Stimulated activated effector memory CD8-positive, alpha-beta T cell treated with anti-CD3 and anti-CD28 coated beads, Interleukin-12 subunit alpha, Interleukin-12 subunit beta, amount 100 ng/mL, for 72 hours (primary cell): ENCODE data around the gene DHRS12.
A peak's percentile ranks its signal among the peaks of the same experiment; 100 is the strongest.

Experiments
- ATAC-seq: fragments of 150-1000 bp; cut with Tn5 transposase; 2 replicates; pipeline ENCODE4 v1.10.0; 2021
- DNase-seq, 2 donors: peaks; one replicate each; pipeline ENCODE4 v3.0.0; 2021 to 2022; ENCODE audit warnings: low spot score in 2 of 2
- H3K27ac Mint-ChIP-seq: one replicate; pipeline ENCODE4 v1.8.0; 2022; ENCODE audit warnings: mild to moderate bottlenecking, mixed read lengths
- H3K36me3 Mint-ChIP-seq: one replicate; pipeline ENCODE4 v1.8.0; 2022; ENCODE audit warnings: mild to moderate bottlenecking, mixed read lengths
- H3K4me1 Mint-ChIP-seq: one replicate; pipeline ENCODE4 v1.8.0; 2022; ENCODE audit warnings: mixed read lengths
- H3K4me3 Mint-ChIP-seq: one replicate; pipeline ENCODE4 v1.8.0; 2022; ENCODE audit warnings: mild to moderate bottlenecking, mixed read lengths
- H3K9me3 Mint-ChIP-seq: one replicate; pipeline ENCODE4 v1.8.0; 2022; ENCODE audit warnings: mixed read lengths

Gene DHRS12, protein sequence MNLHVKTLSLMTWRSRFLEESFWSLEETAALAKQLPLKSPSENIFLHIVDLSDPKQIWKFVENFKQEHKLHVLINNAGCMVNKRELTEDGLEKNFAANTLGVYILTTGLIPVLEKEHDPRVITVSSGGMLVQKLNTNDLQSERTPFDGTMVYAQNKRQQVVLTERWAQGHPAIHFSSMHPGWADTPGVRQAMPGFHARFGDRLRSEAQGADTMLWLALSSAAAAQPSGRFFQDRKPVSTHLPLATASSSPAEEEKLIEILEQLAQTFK

DNA sequence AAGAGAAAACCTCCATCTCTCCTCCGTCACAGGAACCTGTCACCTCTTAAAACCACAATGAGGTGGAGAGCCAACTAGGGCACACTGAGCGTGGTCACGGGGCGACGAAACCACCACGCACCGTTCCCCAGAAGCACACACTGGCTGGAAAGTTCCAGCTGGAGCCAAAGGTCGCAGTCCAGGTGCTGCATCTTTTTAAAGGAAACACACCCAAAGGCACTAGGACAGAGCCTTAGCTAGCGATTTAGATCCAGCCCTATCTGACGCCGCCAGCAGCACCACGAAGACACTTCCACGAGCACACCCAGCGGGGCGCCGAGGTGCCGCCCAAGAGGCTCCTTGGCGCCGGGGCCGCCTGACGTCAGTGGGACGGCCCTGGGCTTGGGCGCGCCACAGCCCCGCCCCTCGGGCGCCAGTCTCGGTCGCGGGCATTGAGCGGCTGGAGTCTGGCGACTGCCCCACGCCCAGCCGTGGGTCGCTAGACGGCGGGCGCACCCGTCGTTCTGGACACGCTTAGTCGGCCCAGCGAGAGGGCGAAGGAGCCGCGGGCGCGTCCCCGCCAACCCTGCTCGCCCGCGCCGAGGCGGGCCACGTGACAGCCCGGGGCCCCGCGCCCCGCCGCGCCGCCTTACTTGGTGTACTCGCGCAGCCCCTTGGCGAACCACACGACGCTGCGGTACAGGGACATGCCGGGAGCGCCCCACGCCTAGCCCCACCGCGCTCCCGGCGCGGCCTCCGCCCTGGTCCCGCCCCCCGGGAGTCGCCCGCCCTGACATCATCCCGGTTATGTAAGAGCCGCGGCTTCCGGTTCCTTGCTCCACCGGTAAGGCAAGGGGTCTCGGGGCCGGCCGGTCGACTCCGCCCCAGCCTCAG is at the start of gene DHRS12:
DHRS12 (minus strand) TSS at position 742 of the 873 bp plus-strand sequence. CDS start 4,504 bp downstream, outside the sequence.
- peak; percentile 73 to 90 for DNase-seq
- peak within 1 kb of the TSS; percentile 99 for H3K27ac Mint-ChIP-seq
- peaks cover 55% of the 10 kb centered on the region for H3K4me1 Mint-ChIP-seq
- peak within 1 kb of the TSS; percentile 85 for H3K4me3 Mint-ChIP-seq
- no peaks in the 10 kb centered on the region for H3K9me3 Mint-ChIP-seq
- ATAC-seq, result peak; percentile 87
- peaks cover 17% of the 10 kb centered on the region for H3K36me3 Mint-ChIP-seq

DNA sequence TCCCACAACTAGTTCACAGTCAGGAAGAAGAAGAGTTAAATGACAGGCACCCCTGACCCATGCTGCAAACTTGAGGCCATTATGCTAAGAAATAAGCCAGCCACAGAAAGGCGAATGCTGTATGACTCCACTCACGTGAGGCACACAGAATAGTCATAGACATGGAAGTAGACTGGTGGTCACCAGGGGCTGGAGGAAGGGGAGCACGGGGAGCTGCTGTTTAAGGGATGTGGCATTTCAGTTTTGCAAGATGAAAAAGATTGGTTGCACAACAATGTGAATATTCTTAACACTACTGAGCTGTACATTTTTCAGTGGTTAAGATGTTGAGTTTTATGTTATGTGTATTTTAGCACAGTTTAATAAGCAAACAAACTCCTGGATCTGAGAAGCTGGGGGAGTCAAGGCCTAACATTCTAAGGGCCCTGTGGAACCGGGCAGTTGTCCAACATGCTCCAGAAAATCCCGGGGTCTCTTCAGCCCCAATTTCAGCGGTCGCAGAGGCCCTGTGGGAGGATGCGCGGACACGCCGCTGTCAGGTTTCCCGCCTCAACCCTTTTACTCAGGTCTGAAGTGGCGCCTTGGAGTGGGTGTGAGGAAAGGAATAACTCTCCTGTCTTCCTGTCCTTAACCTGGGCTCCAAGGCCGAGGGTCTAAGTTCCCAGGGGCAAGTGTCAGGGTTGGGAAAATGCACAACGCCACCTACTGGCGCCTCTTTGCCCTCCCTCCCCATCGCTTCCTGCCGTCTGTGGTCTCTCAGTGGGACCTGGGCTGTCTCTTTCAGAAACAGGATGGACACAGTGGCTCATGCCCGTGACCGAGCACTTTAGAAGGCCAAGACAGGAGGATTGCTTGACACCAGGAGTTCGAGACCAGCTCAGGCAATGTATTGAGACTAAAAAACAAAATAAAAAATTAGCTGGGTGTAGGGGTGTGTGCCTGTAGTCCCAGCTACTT is 45.5 kb upstream of the DHRS12 start:
- Mint-ChIP-seq H3K9me3 (no peaks in the 10 kb centered on the region), H3K4me1 (peaks cover 9% of the 10 kb centered on the region), H3K4me3 (no peak overlapping the region), H3K36me3 (no peaks in the 10 kb centered on the region), H3K27ac (no peak overlapping the region)
- peak in 1 of 2 donors; percentile 25 for DNase-seq
- peak; percentile 73 for ATAC-seq

DNA sequence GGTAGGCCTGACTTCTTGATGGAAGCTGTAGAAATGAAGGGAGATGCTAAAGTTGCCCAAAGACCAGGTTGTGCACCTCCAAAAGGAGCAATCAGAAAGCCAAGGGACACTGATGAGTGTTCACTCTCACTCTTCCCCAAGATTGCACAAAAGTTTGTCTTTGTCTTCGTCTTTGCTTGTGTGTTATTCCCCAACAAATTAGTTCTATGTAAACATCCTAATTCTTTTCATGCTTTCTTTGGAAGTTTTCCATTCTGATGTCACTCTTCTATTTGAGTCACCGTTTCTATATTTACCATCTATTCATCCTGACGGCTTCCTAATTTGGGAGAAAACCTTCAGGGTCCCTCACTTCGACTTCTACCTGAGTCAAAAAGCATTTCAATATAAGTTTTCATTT is 44.7 kb upstream of the DHRS12 start:
- Mint-ChIP-seq H3K27ac (no peak overlapping the region), H3K36me3 (no peaks in the 10 kb centered on the region), H3K9me3 (no peaks in the 10 kb centered on the region), H3K4me3 (no peak overlapping the region), H3K4me1 (peaks cover 9% of the 10 kb centered on the region)
- ATAC-seq (no peak), DNase-seq (no peak)

DNA sequence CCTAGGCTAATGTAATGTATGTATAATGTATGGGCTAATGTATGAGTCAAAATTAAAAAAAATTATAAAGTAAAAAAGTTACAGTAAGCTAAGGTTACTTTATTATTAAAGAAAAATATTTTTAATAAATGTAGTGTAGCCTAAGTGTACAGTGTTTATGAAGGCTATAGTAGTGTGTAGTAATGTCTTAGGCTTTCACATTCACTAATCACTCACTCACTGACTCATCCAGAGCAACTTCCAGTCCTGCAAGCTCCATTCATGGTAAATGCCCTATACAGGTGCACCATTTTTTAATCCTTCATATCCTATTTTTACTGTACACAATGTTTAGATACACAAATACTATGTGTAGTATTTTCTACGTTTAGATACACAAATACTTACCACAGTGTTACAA is 42.8 kb upstream of the DHRS12 start:
- DNase-seq, result no peak
- no peak overlapping the region for H3K27ac Mint-ChIP-seq
- no peaks in the 10 kb centered on the region for H3K36me3 Mint-ChIP-seq
- peaks cover 9% of the 10 kb centered on the region for H3K4me1 Mint-ChIP-seq
- H3K9me3 Mint-ChIP-seq, result no peaks in the 10 kb centered on the region
- ATAC-seq, result peak; percentile 72
- H3K4me3 Mint-ChIP-seq, result no peak overlapping the region

DNA sequence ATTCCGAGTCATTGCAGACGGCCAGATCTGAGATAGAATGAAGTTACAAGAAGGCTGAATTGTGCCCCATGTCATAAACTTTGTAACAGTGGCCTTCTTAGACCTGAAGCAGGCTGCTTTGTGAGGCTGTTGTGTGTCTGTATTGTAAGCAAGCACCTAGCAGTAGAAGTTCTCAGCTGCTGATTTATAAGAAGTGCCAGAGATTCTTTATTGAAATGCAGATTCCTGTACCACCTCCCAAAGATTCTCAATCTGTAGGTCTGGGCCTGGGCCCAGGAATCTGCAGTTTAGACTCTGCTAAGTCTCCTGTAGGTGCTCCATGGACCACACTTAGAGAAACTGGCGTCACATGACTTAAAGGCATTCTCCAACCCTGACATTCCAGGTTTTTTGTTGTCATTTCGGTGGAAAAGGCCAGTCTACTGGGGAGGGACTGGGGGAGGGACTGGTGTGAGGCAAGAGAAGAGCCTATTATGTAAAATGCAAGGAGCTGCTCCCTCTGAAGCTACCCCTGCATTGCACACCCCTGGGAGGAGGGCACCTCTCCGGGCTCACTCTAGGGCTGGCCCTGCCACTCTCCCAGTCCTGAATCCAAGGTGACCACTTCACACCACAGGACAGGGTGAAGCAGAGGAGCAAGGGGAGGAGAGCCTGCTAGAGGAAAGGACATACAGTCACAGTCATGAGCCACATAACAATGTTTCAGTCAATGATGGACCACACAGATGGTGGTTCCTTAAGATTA is 41.8 kb upstream of the DHRS12 start:
- no peak overlapping the region for H3K4me3 Mint-ChIP-seq
- DNase-seq, result no peak
- H3K9me3 Mint-ChIP-seq, result no peaks in the 10 kb centered on the region
- H3K27ac Mint-ChIP-seq, result no peak overlapping the region
- H3K4me1 Mint-ChIP-seq, result peaks cover 9% of the 10 kb centered on the region
- H3K36me3 Mint-ChIP-seq, result no peaks in the 10 kb centered on the region
- ATAC-seq, result no peak

DNA sequence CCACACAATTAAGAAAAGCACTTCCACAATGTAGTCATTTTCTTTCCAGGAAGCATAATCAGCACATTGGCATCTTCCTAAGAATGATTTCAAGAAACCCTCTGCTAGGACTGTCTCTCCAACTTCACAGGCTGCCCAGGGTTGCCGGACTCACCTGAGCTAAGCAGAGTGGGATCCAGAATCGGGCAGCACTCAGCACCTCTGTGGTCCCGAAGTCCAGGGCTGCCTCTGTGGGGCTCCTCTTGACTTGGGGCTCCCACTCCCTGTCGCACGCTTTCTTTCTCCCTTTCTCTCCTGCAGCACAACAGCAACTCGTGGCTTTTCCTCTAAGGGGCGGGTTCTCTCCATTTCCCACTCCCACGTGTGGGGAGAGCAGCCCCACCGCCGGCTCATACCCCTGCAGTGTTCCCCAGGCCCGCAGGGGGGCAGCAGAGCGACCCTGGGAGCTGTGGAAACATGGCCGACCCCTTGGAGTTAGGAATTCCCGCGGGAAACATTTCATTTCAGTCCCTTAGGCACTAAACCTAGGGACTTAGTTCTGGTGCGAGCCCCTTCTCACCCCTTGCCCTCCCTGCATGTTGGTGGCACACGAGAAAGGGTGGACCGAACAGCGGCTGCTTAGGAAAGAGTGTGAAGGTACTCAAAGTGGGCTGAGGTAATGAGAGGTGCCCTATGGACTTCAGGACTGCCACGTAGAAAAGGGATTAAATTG is 41.1 kb upstream of the DHRS12 start, which contains the start of gene TMEM272:
TMEM272 (minus strand) TSS at position 316 of the 712 bp plus-strand sequence. CDS start 6,647 bp downstream, outside the sequence.
- peak within 1 kb of the TSS; percentile 36 for H3K4me3 Mint-ChIP-seq
- H3K9me3 Mint-ChIP-seq, result no peaks in the 10 kb centered on the region
- peaks cover 9% of the 10 kb centered on the region for H3K4me1 Mint-ChIP-seq
- DNase-seq, result peak; percentile 40 to 72
- peak; percentile 50 for ATAC-seq
- no peaks in the 10 kb centered on the region for H3K36me3 Mint-ChIP-seq
- H3K27ac Mint-ChIP-seq, result no peak within 1 kb of the TSS

DNA sequence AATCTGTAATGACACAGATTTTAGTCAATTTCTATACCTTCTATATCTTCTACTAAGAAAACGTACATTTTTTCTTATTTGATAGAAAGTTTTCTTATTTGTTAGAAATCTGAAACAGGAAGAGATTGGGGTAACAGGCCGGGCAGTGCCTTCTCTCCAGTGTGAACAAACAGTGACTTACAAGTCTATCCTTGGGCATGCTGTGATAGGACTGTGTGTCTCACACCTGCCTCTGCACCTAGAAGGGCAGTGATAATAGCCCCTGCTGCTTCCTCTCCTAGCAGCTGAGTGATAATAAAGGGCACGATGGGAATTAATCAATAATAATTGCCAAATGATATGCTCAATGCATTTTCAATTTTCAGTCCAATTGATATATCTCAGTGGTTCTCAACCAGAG is 39.6 kb upstream of the DHRS12 start:
- no peak overlapping the region for H3K4me3 Mint-ChIP-seq
- no peak overlapping the region for H3K27ac Mint-ChIP-seq
- H3K36me3 Mint-ChIP-seq, result no peaks in the 10 kb centered on the region
- peaks cover 9% of the 10 kb centered on the region for H3K4me1 Mint-ChIP-seq
- H3K9me3 Mint-ChIP-seq, result no peaks in the 10 kb centered on the region
- ATAC-seq, result no peak
- DNase-seq, result no peak

DNA sequence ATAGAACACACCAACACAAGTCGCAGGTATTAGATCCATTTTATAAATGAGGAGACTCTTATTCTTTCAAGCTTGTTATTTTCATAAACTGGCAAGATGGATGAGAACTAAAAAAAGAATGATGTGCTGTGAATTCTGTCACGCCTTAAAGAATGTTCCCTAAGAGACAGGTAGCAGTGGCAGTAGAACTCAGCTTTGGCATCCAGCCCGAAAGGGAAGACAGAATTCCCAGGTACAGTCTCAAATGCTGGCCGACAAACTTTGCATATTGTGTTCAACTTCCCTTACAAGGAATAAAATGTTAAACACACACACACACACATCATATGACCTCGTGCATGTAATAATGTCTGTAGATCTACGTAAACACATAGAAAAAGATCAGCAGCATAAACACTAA is 37.8 kb upstream of the DHRS12 start:
- Mint-ChIP-seq H3K27ac (no peak overlapping the region), H3K9me3 (no peaks in the 10 kb centered on the region), H3K4me1 (peaks cover 9% of the 10 kb centered on the region), H3K36me3 (no peaks in the 10 kb centered on the region), H3K4me3 (no peak overlapping the region)
- ATAC-seq (no peak), DNase-seq (no peak)

DNA sequence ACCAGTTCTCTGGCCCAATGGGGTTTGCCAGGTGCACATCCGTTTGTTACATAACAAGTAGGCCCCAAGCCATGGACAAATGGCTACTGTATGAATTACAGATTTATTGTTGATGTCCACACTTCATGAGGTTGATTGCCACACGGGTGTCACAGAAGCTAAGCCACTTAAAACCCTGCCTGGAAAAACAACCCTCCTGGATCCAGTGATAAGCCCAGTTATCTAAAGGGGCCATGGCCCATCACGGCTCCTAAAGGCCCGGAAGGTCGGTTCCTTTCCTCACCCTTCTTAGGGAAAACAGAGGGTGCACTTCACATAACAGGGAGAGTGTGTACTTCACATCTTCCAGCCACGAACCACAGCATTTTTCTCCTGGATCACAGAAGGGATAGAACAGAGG is 37.0 kb upstream of the DHRS12 start:
- ATAC-seq, result no peak
- Mint-ChIP-seq H3K27ac (no peak overlapping the region), H3K36me3 (no peaks in the 10 kb centered on the region), H3K4me1 (peaks cover 9% of the 10 kb centered on the region), H3K9me3 (no peaks in the 10 kb centered on the region), H3K4me3 (no peak overlapping the region)
- DNase-seq, result no peak

DNA sequence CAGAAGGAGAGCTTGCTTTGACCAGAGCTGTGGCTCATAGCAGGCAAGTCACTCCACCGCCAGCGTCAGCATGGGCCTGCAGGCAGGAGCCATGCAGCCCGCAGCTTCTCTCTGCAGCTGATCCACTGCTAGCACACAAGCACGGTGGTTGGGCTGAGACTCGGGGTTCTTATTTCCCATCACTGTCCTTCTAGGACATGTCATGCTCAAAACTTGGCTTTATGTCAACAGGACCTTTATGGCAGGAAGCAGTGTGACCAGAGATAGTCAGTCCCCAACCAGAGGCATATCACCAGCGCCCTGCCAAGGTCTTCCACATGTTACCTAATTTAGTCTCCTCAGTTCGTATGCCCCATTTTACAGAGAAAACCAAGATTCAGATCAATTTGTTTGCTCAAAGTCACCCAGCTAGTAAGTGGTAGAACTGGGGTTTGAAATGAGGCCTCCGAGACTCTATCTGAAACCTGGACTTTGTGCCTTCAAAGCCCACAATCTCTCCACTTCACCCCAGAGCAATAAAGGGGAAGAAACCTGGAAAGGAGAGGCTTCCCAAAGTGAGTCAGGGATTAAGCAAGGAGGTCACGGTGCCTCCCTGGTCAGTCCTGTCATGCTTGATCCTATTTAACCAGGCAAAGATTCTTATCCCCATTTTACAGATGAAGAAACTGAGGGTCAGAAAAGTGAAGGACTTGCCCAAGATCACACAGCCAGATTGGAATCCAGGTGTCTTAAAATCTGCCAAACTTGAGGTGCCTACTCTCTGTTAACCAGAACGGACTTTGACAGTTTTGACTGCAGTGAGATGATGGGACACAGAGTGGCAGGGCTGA is 36.0 kb upstream of the DHRS12 start:
- Mint-ChIP-seq H3K27ac (no peak overlapping the region), H3K9me3 (no peaks in the 10 kb centered on the region), H3K4me1 (peaks cover 5% of the 10 kb centered on the region), H3K4me3 (no peak overlapping the region), H3K36me3 (no peaks in the 10 kb centered on the region)
- ATAC-seq (no peak), DNase-seq (no peak)

DNA sequence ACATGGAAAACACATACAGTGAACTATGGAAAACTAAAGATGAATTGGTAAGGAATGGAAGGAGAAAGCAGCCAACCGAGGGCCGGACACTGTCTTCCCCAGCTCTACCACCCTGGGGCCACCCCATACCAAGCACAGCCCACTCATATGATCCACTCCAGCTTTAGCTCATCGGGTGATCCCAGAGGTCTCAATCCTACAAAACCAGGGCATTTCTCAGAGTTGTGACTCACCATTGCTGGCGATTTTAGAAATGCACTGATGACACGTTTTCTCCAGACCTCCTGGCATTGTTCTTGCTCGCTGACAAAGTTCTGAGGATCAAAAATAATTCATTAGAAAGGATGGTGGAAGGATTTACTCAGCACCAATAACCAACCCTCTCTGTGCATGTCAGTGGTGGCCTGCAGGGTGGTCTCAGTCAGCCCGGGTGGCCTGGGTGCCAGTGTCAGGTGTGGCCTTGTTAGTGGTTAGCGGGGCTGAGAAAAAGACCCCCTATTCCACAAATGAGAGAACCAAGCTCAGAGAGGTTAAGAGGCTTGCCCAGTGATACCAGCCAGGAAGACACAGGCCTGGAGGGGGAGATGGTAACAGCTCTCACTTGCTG is 34.4 kb upstream of the DHRS12 start:
- H3K27ac Mint-ChIP-seq, result peak overlapping the region; percentile 20
- DNase-seq (no peak), ATAC-seq (peak; percentile 58)
- no peaks in the 10 kb centered on the region for H3K9me3 Mint-ChIP-seq
- H3K4me1 Mint-ChIP-seq, result no peaks in the 10 kb centered on the region
- no peak overlapping the region for H3K4me3 Mint-ChIP-seq
- no peaks in the 10 kb centered on the region for H3K36me3 Mint-ChIP-seq

DNA sequence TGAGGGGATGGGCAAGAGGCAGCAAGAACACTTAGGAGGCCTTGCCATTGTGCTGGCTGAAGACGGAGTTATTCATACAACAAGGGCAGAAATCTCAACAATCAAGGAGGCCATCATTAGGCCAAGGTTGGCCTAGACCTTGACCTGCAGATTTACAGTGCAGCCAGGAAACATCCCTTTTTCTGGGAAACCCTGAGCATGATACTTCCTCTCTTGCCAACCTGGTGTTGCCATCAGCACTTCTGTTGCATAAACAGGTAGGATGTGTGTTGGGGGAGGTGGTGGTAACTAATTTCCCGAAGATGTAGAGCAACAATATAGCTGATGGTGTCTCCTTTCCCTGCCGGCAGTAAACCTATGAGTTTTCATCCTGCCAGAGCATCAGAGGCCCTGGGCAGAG is 33.1 kb upstream of the DHRS12 start:
- no peak for DNase-seq
- ATAC-seq, result no peak
- Mint-ChIP-seq H3K36me3 (no peaks in the 10 kb centered on the region), H3K9me3 (no peaks in the 10 kb centered on the region), H3K27ac (peak overlapping the region; percentile 2), H3K4me1 (peaks cover 9% of the 10 kb centered on the region), H3K4me3 (no peak overlapping the region)

DNA sequence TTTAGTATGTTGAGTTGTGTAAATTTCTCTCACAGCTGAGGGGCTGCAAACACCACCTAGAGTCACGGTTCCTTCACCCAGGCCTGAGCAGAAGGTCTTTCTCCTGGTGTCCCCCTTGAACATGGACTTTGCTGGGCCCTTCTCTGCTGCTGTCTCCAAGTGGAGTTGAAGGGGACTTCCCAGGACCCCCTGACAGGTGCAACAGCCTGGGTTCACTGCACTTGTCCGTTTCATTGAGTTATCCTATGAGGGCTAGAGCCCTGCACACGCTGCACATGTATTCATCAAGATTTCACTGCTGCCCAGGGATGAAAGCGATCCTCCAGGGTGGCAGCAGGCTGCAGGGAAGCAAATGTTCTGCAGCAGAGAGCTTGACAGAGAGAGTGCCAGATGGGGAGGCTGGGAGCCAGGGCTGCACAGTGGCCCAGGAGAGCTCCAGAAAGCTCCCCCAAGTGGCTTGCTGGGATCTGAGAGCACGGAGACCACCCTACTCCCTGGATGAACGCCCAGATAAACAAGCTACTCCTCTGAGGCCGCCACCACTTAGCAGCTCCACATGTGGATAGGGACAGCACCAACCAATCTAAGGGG is 30.7 kb upstream of the DHRS12 start:
- Mint-ChIP-seq H3K9me3 (no peaks in the 10 kb centered on the region), H3K36me3 (no peaks in the 10 kb centered on the region), H3K27ac (no peak overlapping the region), H3K4me3 (no peak overlapping the region), H3K4me1 (peaks cover 9% of the 10 kb centered on the region)
- ATAC-seq (no peak), DNase-seq (no peak)
